ENCODE measurements around the gene ZNF423. TPM values are rescaled to one million over a fixed set of nuclear protein-coding genes. Genes with fewer than 3 reads are reported as not detected.
"Not testable (repeated sequence)": the region's sequence is repeated elsewhere in the genome, so short reads cannot be mapped to it uniquely, and the experiment has no call there.

ZNF423 gene
- total RNA-seq, 1 donor from 2014 or later: 0.69 TPM

- no peak for DNase-seq (ENCODE audit: low read depth)
- no peak overlapping the region for H3K4me3 ChIP-seq (ENCODE audit: low read depth, low read length)
- no peak for TF ChIP-seq CTCF (conservative IDR thresholded peaks at IDR 0.05; ENCODE audit: low read depth, low read length)
Observed at GRCh38 chr16:49881890-49882289, 26.0 kb upstream of the ZNF423 start.

- not testable (repeated sequence) for H3K4me3 ChIP-seq (ENCODE audit: low read depth, low read length); DNase-seq (ENCODE audit: low read depth)
Observed at GRCh38 chr16:49878540-49878939, 22.6 kb upstream of the ZNF423 start.

DNA sequence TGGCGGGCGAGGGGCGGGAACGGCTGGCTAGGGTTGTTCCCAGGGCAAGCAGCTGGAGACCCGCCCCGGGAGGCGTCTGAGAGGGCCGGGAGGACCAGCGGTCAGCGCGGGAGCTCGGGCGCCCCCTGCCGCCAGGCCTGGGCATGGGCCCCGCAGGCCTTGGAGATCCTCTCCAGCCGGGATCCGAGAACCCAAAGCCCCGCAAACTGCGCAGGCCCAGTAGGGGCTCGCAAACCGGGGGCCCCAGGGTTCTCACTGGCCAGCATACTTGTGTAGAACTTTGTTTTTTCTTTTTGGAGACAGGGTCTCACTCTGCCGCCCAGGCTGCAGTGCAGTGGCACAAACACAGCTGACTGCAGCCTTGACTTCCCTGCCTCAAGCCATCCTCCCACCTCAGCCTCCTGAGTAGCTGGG, 20.8 kb upstream of the ZNF423 start:
- DNase-seq (ENCODE audit: low read depth): no peak
- peak; percentile 66 for TF ChIP-seq CTCF (conservative IDR thresholded peaks at IDR 0.05; ENCODE audit: low read depth, low read length)
- H3K4me3 ChIP-seq (ENCODE audit: low read depth, low read length): no peak overlapping the region

DNA sequence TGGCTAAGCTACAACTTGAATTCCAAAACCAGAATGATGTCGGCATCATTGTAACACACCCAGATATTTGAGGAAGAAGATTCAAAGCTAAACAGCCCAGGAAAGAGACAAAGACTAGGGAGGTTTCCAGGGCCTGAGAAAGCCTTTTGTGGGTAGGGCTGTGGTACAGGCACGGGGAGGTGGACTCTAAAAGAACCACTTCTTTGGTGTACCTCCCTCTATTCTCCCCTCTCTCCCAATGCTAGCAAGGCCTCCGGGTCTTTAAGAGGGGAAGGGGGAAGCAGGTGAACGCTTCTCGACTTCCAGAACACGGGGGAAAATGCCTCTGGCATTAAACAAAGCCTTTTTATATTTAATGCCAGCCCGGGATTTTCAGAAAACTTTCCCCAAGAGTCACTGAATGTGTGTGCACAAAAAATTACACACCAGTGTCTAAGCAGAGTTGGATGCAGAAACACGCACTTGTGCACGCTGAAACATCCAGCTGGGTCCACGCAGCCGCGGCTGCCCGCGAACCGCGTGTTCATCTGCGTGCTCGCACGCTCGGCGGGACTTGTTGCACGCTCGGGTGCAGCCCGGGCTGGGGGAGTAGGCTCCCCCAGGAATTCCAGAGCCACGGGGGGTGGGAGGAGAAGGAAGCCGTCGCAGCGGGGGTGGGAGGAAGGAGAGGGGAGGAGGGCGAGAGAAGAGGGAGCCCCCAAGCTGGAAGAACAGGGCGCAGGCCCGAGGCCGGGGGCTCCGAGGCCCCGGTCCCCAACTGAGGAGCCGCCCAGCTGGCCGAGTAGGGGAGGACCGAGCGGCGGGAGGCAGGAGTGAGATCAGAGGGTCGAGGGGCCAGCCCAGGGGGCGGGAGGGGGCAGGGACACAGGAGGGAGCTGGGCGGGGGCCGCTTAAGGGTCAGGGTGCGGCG, 20.1 kb upstream of the ZNF423 start:
- DNase-seq (ENCODE audit: low read depth): no peak
- TF ChIP-seq CTCF (conservative IDR thresholded peaks at IDR 0.05; ENCODE audit: low read depth, low read length): no peak
- no peak overlapping the region for H3K4me3 ChIP-seq (ENCODE audit: low read depth, low read length)

DNA sequence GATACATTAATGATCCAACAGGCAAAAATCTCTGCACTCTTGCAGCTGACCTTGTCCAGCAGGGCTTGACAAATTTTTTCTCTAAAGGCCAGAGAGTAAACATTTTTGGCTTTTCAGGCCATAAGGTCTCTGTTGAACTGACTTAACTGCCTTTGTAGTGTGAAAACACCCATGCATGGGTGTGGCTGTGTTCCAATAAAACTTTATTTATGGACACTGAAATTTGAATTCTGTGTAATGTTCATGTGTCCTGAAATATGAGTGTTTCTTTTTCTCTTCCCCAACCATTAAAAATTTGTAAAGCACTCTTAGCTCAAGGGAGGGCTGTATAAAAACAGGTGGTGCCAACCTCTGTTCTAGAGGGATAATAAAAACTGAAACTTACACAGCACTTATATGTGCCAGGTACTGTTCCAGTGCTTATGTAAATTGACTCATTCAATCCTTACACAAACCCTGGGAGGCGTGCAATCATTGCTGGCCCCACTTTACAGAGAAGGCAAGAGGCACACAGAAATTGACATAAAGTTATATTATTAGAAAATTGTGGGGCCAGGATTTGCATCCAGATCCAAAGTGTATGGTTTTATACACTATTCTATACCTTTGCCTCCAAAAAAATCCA, 18.8 kb upstream of the ZNF423 start:
- DNase-seq (ENCODE audit: low read depth): no peak
- TF ChIP-seq CTCF (conservative IDR thresholded peaks at IDR 0.05; ENCODE audit: low read depth, low read length): no peak
- no peak overlapping the region for H3K4me3 ChIP-seq (ENCODE audit: low read depth, low read length)

GRCh38 chr16:49871824-49872223, 15.9 kb upstream of the ZNF423 start:
- H3K4me3 ChIP-seq (ENCODE audit: low read depth, low read length); DNase-seq (ENCODE audit: low read depth): not testable (repeated sequence)

DNA sequence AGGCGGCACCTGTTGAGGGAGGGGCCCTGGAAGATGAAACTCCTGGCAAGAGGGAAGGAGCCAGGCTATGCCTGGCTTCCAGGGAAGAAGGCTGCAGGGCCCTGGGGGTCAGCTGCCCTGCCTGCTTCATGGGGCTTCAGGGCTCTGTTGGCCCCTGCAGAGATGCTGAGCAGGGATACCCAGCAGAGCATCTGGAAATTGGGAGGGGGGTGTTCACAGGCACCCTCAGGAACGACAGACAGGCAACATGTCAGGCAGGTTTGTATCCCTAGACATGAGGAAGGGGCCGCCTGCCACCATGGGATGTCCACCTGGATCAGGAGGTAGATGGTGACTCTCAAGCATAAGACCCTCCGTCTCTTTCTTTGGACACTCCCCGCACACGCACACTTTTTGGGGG, 13.8 kb upstream of the ZNF423 start:
- TF ChIP-seq CTCF (conservative IDR thresholded peaks at IDR 0.05; ENCODE audit: low read depth, low read length): no peak
- no peak for DNase-seq (ENCODE audit: low read depth)
- H3K4me3 ChIP-seq (ENCODE audit: low read depth, low read length): no peak overlapping the region
